Small intestine (tissue), 7 donors: ENCODE measurements around the gene PCDHGC4. TPM values are rescaled to one million over a fixed set of nuclear protein-coding genes. Genes with fewer than 3 reads are reported as not detected.

Experiments
- DNase-seq, 2 donors: peaks; one replicate each; pipeline versions ENCODE4 v3.0.0 to v3.0.0-alpha.2; 2013
- FAIRE-seq: peaks from 2 replicates; lab custom pipeline; 2012; peaks lifted over from hg19 to GRCh38; lab: Jason Lieb, UNC
- H3K27ac ChIP-seq, 3 donors: one replicate each; pipeline ENCODE4 v1.5.1; 2013; ENCODE audit warnings: low read length in 2 of 3, mild to moderate bottlenecking in 2 of 3, control low read depth in 1 of 3, inconsistent platforms in 1 of 3, low read depth in 1 of 3, moderate library complexity in 1 of 3
- H3K27me3 ChIP-seq, 3 donors: one replicate each; pipeline ENCODE4 v1.6.1; 2013; ENCODE audit warnings: low read length in 3 of 3, inconsistent platforms in 1 of 3; ENCODE audit not compliant: control insufficient read depth in 3 of 3, insufficient read depth in 3 of 3
- H3K36me3 ChIP-seq, 3 donors: one replicate each; pipeline ENCODE4 v1.6.1; 2013; ENCODE audit warnings: low read length in 3 of 3, inconsistent platforms in 1 of 3, low read depth in 1 of 3, mild to moderate bottlenecking in 1 of 3, moderate library complexity in 1 of 3; ENCODE audit not compliant: control insufficient read depth in 3 of 3, insufficient read depth in 2 of 3
- H3K4me1 ChIP-seq, 3 donors: one replicate each; pipeline ENCODE4 v1.6.1; 2013; ENCODE audit warnings: low read length in 2 of 3, inconsistent platforms in 1 of 3, low read depth in 1 of 3, mild to moderate bottlenecking in 1 of 3, moderate library complexity in 1 of 3; ENCODE audit not compliant: control insufficient read depth in 3 of 3, insufficient read depth in 2 of 3
- H3K4me3 ChIP-seq, 3 donors: one replicate each; pipeline ENCODE4 v1.5.1; 2013; ENCODE audit warnings: low read length in 3 of 3, control low read depth in 1 of 3, inconsistent platforms in 1 of 3, low read depth in 1 of 3, mild to moderate bottlenecking in 1 of 3, moderate library complexity in 1 of 3
- H3K9me3 ChIP-seq, 2 donors: one replicate each; pipeline ENCODE4 v1.6.1; 2013; ENCODE audit warnings: low read depth in 1 of 2, low read length in 1 of 2; ENCODE audit not compliant: control insufficient read depth in 2 of 2, insufficient read depth in 1 of 2
- WGBS, 3 donors: extraction: QIAGEN DNeasy Blood & Tissue Kit; methylation state at CpG; one replicate each; pipeline ENCODE4 v1.1.7; 2013; 5-methylcytosine and 5-hydroxymethylcytosine counted together
- polyA plus RNA-seq, 4 donors: library from polyadenylated mRNA; stranded (reverse) in 3 of 4; unstranded in 1 of 4; fragments of 200-250 nt in 3 of 4; fragments of 120-200 nt in 1 of 4; gene quantifications; one replicate each; pipeline versions ENCODE4 v1.2.1 to v1.2.3, GENCODE V29; 2013
- donor health status: healthy with polysubstance abuse.
- donor health status: control.
- donor health status: control.
- donor health status: Bipolar disorder and iron deficiency.
- donor health status: healthy.

PCDHGC4 gene
- polyA plus RNA-seq, 4 donors = 0.34 TPM; not detected in 2

DNA sequence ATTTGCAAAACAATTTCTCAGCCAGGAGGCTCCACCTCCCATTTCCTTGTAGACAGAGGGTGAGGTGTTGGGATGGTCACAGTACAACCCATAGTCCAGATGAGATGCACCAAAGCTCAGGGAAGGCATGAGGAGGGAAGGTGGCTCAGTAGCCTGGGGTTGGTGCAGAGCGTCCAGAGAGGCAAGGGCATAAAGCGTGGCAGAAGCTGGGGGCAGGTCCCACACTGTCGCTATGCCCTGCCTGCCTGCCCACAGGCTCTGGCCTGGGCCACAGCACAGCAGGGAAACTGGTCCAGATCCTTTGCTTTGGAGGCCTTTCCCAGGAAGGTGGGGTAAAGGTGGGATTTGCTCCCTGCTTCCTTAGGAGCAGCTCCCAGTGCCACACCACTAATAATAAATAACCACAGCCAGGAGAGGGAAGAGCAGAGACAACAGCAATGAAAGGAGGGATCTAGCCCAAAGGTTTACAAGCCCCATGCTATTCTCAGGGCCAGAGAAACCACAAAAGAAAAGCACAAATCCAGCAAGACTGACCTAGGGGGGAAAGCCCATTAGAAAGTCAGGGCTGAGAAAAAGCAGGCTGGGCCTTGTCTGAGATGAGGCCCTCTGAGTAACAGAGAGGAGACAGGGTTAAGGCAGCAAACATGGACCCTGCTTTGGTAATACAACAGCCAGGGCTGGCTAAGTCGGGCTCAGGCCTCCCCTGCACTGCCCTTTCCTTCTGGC is 31.3 kb downstream of the PCDHGC4 start:
- no peak overlapping the region for H3K4me3 ChIP-seq
- H3K36me3 ChIP-seq = peaks cover 0 to 57% (median 22%) of the 10 kb centered on the region in 3 donors
- peaks cover 0 to 18% (median 0%) of the 10 kb centered on the region in 3 donors for H3K4me1 ChIP-seq
- DNase-seq (no peak), FAIRE-seq (no peak)
- no peak overlapping the region for H3K27ac ChIP-seq
- no peaks in the 10 kb centered on the region for H3K9me3 ChIP-seq
- 85 to 92% (median 86%) methylated on average over 4 of the region's 4 CpGs for WGBS, 3 donors
- H3K27me3 ChIP-seq = peaks cover 0 to 2% (median 0%) of the 10 kb centered on the region in 3 donors

GRCh38 chr5:141516672-141517025 is 31.8 kb downstream of the PCDHGC4 start:
- no peak overlapping the region for H3K27ac ChIP-seq

DNA sequence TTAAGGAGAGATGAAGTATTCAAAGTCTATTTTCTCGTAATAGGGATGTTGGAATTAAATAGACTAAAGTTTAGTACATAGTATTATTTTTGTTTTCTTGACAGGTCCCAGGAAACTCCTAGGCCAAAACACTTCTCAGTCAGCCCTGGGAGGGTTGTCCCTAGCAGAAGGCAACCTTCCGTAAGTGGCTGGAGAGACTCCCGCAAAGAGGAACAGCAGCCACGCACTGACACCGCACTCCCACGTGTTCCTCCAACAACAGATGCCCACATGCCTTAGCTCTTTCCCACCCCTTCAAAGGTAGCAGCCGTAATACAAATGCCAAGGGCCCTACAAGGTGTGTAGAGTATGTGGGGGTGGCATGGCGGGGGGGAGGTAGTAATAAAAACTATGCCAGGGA is 32.5 kb downstream of the PCDHGC4 start:
- no peaks in the 10 kb centered on the region for H3K9me3 ChIP-seq
- H3K27me3 ChIP-seq = peaks cover 0 to 2% (median 0%) of the 10 kb centered on the region in 3 donors
- H3K27ac ChIP-seq = no peak overlapping the region
- FAIRE-seq (no peak), DNase-seq (no peak)
- peaks cover 4 to 47% (median 26%) of the 10 kb centered on the region in 3 donors for H3K36me3 ChIP-seq
- H3K4me1 ChIP-seq = peaks cover 0 to 24% (median 2%) of the 10 kb centered on the region in 3 donors
- WGBS, 3 donors = 86 to 98% (median 95%) methylated on average over 8 of the region's 8 CpGs
- H3K4me3 ChIP-seq = no peak overlapping the region

More at GRCh38 chr5:141516672-141517025, 31.8 kb downstream of the PCDHGC4 start:
- peaks cover 0 to 23% (median 0%) of the 10 kb centered on the region in 3 donors for H3K4me1 ChIP-seq
- peaks cover 0 to 2% (median 0%) of the 10 kb centered on the region in 3 donors for H3K27me3 ChIP-seq
- FAIRE-seq (no peak), DNase-seq (no peak)
- peaks cover 0 to 52% (median 25%) of the 10 kb centered on the region in 3 donors for H3K36me3 ChIP-seq
- no peaks in the 10 kb centered on the region for H3K9me3 ChIP-seq
- no peak overlapping the region for H3K4me3 ChIP-seq
- WGBS, 3 donors = 88 to 98% (median 93%) methylated on average over 8 of the region's 8 CpGs

GRCh38 chr5:141517880-141518617 is 33.2 kb downstream of the PCDHGC4 start:
- no peak for FAIRE-seq
- no peaks in the 10 kb centered on the region for H3K9me3 ChIP-seq
- no peak overlapping the region for H3K4me3 ChIP-seq
- H3K27ac ChIP-seq = no peak overlapping the region
- no peak for DNase-seq
- peaks cover 0 to 2% (median 0%) of the 10 kb centered on the region in 3 donors for H3K27me3 ChIP-seq
- WGBS, 3 donors = 81 to 92% (median 91%) methylated on average over 11 of the region's 11 CpGs
- peaks cover 4 to 47% (median 29%) of the 10 kb centered on the region in 3 donors for H3K36me3 ChIP-seq
- peaks cover 0 to 21% (median 2%) of the 10 kb centered on the region in 3 donors for H3K4me1 ChIP-seq

- peaks cover 7 to 49% (median 29%) of the 10 kb centered on the region in 3 donors for H3K36me3 ChIP-seq
- peaks cover 0 to 15% (median 2%) of the 10 kb centered on the region in 3 donors for H3K4me1 ChIP-seq
- DNase-seq = no peak
- no peaks in the 10 kb centered on the region for H3K9me3 ChIP-seq
- WGBS, 3 donors = 93 to 100% (median 100%) methylated on average over 1 of the region's 1 CpG
- FAIRE-seq = no peak
- no peak overlapping the region for H3K4me3 ChIP-seq
- H3K27me3 ChIP-seq = peaks cover 0 to under 1% (median 0%) of the 10 kb centered on the region in 3 donors
- no peak overlapping the region for H3K27ac ChIP-seq
These were observed 33.8 kb downstream of the PCDHGC4 start for GRCh38 chr5:141518618-141519015.

DNA sequence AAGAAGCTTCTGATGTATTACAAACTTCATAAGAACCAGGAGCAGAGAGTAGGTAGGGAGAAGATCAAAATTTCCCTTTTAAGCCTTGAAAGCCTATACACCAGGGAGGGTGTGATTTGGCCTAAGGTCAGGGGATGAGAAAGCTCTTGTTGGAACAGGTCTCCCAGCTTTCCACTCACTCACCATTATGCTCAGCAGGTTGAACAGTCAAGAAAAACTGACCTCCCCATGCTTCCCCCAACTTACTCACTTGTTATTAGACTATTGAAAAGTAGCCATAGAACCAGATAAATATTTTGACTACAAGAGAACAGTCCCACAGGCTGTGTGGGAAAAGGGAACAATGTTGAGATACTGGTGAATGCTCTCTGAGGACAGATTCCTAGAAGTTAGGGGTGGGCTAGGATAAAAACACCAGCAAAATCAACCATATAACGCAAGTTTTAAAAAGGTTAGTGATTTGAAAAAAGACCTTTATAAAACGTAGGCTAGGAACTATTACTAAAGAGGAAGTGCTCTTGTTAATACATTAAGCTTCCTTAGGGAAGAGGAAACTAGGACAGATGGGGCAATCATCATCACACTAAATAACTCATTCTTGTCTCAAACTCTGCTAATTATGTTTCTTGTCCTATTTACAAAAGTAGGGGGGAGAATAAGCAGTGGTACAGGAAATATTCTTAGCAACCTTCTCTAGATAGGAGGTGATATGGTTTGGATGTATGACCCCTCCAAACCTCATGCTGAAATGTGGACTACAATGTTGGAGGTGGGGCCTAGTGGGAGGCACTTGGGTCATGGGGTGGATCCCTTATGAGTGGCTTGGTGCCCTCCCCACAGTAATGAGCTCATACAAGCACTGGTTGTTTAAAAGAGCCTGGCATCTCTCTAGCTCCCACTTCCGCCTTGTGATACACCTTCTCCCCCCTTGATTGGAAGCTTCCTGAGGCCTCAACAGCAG is 35.1 kb downstream of the PCDHGC4 start:
- no peak for DNase-seq
- no peak for FAIRE-seq
- H3K27ac ChIP-seq = peak overlapping the region in 1 of 3 donors; percentile 29
- no peaks in the 10 kb centered on the region for H3K27me3 ChIP-seq
- WGBS, 3 donors = 76 to 97% (median 84%) methylated on average over 3 of the region's 3 CpGs
- H3K36me3 ChIP-seq = peaks cover 7 to 52% (median 37%) of the 10 kb centered on the region in 3 donors
- peaks cover under 1 to 14% (median 2%) of the 10 kb centered on the region in 3 donors for H3K4me1 ChIP-seq
- no peaks in the 10 kb centered on the region for H3K9me3 ChIP-seq
- no peak overlapping the region for H3K4me3 ChIP-seq

DNA sequence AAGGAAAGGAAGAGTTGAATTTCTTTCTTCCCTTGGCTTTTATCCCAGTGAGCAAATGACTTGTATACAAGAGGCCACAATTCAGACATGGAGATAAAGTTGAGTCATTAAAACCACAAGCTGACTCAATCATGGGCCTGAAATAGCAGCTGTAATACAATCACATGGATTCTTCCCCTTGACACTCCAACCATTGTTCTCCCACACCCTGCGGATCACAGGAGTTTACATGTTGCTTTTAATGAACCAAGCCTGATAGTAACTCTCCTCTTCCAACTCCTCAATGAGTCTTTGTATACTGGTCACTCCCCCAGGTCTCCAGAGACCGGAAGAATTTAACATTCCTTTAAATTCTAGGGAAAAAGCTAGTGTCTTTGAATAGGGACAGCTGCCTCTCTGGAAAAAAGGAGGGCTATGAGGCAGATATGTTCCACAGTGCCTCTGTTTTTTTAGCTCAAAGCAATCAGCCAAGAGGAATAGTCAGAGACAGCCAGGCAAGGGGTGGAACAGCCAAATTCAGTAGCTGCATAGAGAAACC is 36.5 kb downstream of the PCDHGC4 start:
- Histone ChIP-seq H3K27ac (peak overlapping the region in 2 of 3 donors; percentile 55 to 83), H3K27me3 (no peaks in the 10 kb centered on the region), H3K4me3 (no peak overlapping the region), H3K9me3 (no peaks in the 10 kb centered on the region), H3K4me1 (peaks cover 2 to 25% (median 4%) of the 10 kb centered on the region in 3 donors), H3K36me3 (peaks cover 7 to 48% (median 42%) of the 10 kb centered on the region in 3 donors)
- peak; percentile 41 to 59 for DNase-seq
- peak; percentile 15 for FAIRE-seq
- 35 to 37% (median 35%) methylated on average over 2 of the region's 2 CpGs for WGBS, 3 donors
